GM19351 (cell line): ENCODE data around the gene SERPINB1.
A peak's percentile ranks its signal among the peaks of the same experiment; 100 is the strongest.
"Not testable (repeated sequence)": the region's sequence is repeated elsewhere in the genome, so short reads cannot be mapped to it uniquely, and the experiment has no call there.

Experiments used
- ATAC-seq: cut with Tn5 transposase; IDR thresholded peaks from one replicate; pipeline ENCODE4 v1.9.1; 2021; ENCODE audit warnings: mild to moderate bottlenecking, moderate library complexity; ENCODE audit not compliant: unreplicated experiment

SERPINB1 gene

DNA sequence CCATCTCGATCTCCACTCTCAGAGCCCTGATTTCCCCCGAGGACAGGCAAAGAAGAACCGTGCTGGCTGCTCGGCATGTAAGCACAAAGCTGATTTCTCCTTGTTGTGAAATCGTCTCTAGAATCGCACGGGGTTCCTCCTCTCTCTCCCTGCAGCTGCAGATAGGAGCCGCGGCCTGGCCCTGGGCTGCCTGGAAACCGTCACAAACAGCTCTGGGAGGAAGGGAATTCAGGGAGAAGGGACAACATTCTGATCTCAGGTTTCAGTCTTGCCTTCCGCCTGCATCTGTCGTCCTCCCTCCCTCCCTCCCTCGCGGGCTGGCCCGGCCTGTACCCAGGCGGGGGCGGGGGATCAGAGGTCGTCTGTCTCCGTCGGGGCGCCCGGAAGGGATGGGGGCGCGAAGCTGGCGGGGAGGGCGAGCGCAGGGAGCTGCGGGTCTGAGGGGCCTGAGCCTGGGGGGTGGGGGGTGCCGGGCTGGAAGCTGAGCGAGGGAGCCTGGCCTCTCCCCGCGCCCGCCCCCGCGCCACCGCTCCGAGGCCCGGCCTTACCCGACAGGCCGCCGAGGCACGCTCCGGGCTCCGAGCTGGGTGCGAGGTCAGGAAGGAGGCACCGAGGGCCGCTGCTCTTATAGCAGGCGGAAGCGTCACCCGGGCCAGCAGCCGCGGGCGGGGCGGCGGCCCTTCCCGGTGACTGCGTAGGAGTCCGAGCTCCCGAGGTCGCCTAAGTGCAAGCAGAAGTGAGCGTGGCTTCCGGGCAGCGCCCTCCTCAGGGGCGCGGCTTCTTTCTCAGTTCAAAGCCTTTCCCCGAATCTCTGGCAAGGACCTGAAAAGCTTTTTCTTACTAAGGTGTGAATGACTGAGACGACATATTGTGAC is at the start of gene SERPINB1:
Gene SERPINB1 (minus strand): TSS at position 600 of the 875 bp plus-strand sequence. CDS start 1,277 bp downstream, outside the sequence.
- ATAC-seq = peak; percentile 74

DNA sequence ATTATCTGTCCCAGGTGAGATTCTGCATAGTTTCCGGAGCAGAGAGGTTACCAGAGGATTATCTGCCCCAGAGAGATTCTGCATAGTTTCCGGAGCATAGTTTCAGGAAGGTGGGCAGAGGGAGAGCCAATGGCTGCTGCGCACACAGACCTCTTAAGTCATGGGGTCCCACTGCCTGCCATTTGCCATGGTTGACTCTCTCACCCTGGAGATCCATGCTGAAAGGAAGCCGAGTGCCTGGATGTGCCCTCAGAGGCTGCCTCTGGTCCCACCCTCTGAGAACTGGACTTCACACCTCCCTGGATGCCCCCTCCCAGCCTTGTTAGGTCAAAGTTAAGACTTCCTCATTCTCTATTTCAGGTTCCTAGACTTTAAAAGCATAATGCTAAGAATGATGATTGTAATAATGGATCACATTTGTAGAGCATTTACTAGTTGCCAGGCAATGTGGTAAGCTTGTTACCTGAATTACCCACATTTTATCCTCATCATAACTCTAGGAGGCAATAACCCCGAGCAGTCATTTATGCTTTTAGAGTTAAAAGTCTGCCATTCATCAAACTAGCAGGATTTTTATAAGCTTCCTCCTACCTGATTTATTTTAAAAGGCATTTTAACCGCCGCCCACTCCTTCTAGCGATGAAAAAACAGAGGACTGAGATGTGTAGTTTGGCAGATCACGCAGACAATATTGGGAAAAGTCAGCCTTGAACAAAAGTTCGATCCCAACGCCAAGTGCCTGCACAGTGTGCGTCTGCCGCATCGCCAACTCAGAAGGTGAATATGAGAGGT is 49.5 kb upstream of the SERPINB1 start:
- no peak for ATAC-seq

DNA sequence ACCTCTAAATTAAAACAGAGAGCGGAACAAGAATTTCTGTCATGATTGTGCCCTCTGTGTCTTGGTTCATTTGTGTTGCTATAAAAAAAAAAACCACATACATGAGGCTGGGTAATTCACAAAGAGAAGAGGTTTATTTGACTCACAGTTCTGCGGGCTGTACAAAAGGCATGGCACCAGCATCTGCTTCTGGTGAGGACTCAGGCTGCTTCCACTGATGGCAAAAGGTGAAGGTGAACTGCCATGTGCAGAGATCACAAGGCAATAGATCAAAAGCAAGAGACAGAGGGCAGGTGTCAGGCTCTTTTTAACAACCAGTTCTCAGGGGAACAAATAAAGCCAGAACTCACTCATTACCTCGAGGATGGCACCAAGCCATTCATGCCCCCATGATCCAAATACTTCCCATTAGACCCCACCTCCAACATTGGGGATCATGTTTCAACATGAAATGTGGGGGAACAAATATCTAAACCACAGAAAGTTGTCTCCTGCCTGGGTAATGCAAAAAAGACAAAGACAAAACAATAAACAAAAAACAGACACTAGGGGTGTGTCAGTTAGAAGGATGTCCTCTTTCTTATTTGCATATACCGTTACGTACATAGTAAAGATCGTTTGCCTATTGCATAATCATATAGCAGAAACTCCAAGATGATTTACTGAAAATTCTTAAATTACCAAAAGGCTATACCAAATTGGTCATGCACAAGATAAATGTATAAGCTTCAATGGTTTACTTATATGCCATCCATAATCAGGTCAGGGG is 44.5 kb upstream of the SERPINB1 start:
- no peak for ATAC-seq

DNA sequence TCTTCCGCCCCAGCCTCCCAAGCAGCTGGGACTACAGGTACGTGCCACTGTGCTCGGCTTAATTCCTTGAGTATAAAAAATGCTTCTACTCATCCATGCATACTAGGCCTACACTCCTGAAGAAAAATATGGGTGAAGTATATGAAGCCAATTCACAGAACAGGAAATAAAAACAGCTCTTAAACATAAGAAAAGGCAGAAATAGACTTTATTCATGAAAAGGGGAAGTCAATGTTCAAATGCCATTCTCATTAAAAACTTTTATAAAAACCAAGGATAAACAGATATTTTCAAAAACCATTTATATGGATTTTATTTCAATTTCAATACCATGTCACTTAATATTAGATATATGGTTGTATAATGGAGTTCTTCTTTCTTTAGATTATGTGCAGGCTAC is 43.1 kb upstream of the SERPINB1 start:
- ATAC-seq = no peak

DNA sequence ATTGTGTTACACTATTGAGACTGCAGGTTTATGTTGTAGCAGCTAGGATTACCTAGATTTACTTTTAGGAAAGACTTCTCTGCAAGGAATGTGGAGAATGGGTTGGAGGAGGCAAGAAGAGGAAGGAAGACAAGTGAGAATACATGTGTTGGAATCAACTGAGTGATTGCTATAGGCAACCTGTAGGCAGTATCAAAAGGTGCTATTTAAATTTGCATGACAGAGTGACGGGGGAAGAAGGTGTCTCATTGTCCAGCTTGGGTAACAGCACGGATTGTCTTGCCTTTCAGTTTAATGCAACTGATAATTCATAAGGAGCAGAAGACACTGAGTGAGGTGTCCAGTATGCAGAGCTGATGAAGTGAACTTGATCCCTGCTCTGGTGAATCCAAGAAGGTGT is 42.0 kb upstream of the SERPINB1 start:
- ATAC-seq = no peak

DNA sequence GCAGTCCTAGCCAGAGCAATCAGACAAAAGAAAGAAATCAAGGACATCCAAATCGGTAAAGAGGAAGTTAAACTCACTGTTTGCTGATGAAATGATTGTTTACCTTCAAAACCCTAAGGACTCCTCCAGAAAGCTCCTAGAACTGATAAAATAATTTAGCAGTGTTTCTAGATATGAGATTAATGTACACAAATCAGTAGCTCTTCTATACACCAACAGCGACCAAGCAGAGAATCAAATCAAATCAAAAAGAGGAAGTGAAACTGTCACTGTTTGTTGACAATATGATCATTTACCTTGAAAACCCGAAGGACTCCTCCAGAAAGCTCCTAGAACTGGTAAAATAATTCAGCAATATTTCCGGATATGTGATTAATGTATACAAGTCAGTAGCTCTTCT is 39.8 kb upstream of the SERPINB1 start:
- ATAC-seq = peak; percentile 61

DNA sequence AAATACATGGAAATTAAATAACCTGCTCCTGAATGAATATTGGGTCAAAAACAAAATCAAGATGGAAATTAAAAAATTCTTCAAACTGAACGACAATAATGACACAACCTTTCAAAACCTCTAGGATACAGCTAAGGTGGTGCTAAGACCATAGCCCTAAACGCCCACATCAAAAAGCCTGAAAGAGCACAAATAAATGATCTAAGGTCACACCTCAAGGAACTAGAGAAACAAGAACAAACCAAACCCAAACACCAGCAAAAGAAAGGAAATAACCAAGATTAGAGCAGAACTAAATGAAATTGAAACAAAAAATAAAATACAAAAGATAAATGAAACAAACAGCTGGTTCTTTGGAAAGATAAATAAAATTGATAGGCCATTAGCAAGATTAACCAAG is 38.5 kb upstream of the SERPINB1 start:
- ATAC-seq = not testable (repeated sequence)

DNA sequence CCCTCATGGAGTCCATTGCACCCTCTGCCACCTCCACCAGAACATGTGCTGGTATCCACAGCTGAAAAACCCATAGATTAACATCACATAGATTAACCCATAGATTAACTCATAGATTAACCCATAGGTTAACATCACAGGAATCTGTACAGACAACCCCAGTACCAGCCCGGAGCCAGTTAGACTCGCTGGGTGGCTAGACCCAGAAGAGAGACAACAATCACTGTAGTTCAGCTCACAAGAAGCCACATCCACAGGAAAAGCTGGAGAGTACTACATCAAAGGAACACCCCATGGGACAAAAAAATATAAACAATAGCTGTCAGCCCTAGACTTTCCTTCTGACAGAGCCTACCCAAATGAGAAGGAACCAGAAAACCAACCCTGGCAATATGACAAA is 36.3 kb upstream of the SERPINB1 start:
- no peak for ATAC-seq

DNA sequence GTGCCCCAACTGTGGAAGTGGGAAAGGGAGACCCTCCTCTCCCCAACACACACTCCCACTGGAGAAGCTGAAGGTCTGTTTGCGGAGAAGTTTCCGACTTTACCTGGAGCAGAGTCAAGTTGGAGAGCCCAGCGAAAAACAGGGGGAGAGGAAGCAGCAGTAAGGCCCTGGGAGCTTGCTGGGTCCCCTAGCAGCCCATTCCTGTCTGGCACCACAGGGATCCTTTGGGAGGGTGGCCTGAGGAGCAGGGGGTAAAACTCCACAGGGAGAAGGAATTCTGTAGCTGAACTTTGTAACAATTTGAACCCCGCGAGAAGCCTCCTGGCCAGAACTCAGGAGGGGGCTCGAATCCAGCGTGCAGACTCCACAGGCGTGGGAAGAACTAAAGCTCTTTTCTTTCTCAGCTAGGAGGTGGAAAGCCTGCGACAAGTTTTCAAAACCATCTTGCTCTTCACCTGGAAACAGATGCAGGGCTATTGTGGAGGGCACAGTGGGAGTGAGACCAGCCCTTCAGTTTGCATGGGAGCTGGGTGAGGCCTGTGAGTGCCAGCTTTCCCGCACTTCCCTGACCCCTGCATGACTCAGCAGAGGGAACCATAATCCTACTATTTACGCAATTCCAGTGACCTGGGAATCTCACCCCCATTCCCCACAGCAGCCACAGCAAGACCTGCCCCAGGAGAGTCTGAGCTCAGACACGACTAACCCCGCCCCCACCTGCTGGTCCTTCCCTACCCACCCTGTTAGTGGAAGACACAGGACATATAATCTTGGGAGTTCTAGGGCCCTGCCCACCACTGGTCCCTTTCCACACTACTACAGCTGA is 35.6 kb upstream of the SERPINB1 start:
- ATAC-seq = no peak

DNA sequence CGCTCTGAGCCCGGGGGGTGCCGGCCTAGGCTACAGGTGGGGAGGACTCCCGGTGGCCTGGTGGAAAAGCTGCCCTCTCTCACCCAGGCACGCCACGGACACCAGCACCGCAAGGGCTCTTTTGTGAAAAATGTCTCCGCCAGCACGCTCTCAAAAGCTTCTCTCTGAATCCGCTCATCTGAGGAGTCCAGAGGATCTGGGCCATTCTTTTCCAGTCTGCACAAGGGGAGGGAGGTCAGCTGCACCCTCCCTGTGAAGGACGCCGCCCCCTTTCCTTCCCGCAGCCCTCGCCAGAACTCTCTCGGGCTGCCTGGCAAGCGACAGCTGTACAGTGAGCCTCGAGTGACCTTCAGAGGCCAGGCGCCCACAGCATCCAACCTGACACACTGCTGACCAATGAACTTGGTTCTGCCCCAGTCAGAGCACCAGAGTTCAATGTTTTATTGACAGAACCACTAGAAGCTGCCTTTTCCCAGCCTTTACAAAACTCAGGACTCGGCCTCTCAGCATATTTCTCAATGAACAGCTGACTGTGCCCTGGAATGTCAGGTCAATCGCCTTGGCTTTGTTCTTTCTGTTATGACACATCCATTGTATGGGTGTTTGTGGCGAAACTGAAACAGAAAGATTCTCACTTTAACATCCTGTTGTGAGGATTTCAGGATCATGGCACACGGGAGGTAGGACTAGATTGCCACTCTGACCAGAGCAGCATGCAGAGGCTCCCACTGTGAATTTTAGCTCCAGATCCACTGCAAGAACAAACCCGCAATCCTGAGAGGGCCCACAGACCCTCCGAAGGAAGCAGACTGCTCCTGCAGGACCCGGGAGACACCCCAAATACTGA is 34.8 kb upstream of the SERPINB1 start:
- ATAC-seq = no peak

DNA sequence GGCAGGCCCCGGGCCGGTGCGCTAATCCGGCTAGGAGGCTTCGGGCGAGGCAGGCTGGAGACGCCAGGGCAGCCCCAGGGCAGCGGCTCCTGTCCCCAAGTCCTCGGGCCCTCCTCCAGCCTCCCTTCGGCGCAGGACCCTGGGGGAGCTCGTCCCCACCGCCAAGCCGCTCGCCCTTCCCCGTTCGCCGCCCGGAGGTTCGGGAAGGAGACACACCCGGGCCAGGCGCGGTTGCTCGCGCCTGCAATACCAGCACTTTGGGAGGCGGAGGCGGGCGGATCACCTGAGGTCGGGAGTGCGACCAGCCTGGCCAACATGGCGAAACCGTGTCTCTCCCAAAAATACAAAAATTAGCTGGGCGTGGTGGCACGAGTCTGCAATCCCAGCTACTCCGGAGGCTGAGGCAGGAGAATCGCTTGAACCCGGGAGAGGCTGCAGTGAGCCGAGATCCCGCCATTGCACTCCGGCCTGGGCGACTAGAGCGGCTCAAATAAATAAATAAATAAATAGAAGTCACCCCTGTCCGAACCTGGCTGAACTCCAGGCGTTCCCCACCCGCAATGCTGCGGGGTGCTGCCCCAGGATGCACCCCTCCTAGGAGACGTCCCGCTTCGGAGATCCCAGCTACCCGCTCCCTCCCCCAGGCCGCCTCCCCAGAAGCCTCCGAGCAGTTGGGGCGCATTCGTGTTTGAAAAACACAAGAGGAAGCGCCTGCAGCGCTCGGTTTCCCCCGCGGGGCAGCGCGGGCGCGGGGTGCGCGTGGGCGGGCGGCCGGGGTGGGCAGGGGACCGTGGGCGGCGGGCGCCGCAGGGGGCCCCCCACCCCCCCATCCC is 33.9 kb upstream of the SERPINB1 start:
- no peak for ATAC-seq

DNA sequence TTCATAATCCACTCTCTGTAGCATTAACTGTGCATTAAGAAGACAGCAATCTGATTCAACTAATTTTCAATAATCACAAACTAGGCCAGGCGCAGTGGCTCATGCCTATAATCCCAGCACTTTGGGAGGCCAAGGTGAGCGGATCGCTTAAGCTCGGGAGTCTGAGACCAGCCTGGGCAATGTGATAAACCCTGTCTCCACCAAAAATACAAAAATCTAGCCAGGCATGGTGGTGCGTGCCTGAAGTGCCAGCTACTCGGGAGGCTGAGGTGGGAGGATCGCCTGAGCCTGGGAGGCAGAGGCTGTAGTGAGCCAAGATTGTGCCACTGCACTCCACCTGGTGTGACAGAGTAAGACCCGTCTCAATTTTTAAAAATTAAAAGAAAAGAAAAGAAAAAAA is 32.0 kb upstream of the SERPINB1 start:
- no peak for ATAC-seq

DNA sequence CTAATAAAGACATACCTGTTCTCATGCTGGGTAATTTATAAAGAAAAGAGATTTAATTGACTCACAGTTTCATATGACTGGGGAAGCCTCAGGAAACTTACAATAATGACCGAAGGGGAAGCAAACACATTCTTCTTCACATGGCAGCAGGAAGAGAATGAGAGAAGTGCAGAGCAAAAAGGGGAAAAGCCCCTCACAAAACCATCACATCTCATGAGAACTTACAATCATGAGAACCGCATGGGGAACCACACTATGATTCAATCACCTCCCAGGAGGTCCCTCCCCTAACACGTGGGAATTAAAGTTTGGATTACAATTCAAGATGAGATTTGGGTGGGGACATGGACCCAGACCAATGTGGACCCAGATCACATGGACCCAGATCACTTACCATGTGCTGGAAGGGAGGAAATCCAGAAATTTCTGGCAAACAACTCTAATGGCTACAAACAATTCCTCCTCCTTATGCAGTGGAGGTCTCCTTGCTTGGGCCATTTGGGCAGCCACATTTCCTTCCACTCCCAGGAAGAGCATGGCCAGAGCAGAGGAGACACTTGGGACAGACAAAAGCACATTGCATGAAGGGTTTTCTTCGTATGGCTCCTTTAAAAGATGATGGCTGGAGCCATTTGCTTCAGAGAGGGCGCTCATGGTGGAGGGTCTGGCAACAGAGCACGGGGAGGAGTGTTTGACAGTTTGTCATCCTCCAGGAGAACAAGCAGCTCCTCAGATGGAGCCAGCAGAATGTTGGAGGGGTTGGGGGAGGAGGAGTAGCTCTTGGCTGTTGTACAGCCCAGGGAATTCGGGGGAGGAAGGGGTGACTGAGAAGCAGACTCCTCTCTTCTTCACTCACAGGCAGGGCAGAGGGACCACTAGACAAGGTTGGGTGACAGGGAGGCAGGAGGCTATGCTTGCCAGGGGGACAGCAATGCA is 31.0 kb upstream of the SERPINB1 start:
- no peak for ATAC-seq

DNA sequence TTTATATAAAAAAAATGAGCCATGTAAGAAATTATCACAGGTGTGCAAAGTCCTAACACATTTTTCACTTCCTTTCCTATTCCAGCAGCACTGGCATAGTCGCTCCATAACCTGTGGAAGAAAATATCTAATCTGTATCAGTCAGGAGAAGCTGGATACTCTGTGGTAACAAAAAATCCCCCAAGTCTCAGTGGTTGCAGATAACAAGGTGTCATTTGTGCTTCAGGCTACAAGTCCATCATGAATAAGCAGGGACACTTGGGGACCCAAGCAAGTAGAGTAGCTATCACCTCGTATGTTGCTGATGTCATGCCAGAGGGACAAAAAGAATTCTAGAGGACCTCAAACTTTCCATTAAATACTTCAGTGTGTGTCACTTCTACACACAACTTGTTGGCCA is 30.3 kb upstream of the SERPINB1 start:
- no peak for ATAC-seq

DNA sequence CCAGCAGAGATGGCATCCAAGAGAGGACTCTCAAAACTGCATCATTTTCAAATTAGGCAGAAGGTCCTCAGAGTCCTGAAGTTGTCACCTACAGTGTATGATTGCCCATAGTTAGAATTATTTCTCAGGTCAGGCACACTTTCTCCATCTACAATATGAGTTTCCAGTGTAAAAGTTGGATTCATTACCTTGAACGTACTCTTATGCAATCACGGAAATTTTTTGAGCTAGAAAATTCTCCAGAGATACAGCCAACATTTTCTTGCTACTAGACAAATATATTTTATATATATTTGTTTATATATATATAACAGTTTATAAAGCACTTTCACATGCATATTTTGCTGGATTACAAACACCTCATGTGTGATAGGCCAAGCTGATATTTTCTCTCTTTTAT is 29.4 kb upstream of the SERPINB1 start:
- ATAC-seq = no peak

DNA sequence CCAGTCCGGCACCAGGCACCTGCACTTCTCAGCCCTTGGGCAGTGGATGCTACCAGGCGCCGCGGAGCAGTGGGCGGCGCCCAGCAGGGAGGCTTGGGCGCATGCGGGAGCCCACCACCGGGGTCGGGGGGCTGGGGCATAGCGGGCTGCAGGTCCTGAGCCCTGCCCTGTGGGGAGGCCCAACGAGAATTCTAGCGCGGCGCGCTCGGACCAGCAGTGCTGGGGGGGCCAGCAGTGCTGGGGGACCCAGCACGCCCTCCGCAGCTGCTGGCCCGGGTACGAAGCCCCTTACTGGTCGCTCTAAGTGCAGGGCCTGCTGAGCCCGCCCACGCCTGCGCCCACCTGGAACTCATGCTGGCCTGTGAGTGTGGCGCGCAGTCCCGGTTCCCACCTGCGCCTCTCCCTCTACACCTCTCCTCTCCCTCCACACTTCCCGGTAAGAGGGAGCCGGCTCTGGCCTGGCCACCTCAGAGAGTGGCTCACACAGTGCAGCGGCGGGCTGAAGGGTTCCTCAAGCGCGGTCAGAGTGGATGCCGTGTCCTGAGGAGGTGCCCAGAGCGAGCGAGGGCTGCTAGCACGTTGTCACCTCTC is 28.5 kb upstream of the SERPINB1 start:
- ATAC-seq = no peak

DNA sequence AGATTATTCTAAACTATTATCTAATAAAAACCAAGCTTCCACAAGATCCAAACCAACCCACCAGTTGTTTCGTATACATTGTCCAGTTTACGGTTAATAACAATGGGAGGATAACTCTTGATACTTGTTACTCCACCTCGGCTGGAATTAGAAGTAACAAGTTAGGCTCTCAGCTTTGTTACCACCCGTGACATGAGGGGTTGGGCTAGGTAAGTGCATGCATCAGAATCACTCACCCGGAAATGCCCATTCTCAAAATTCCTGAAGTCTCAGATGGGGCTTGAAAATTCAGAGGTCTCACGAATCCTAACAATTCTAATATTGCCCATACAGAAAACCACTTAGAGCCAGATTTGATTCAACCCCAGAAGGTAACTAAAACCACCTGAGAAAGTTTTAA is 27.0 kb upstream of the SERPINB1 start:
- no peak for ATAC-seq
